ENCODE results near the gene DDX39B. TPM values are rescaled to one million over a fixed set of nuclear protein-coding genes. Genes with fewer than 3 reads are reported as not detected.

Gene DDX39B
- total and polyA plus RNA-seq, 2 of the 8 experiments (the other 6 are each of a cell fraction or from before 2014, with no cell fraction given) = 780 to 1,164 TPM

- TF ChIP-seq CEBPB (IDR thresholded peaks at IDR 0.05; ENCODE audit: low read depth, low read length) = no peak
- no peak for TF ChIP-seq BCL11A (IDR thresholded peaks at IDR 0.05; ENCODE audit: low read depth in 2 of 2, low read length in 2 of 2)
- TF ChIP-seq CTCF (IDR thresholded peaks at IDR 0.05; ENCODE audit: control extremely low read depth in 1 of 3, insufficient read depth in 1 of 3, low read depth in 1 of 3, low read length in 3 of 3) = no peak
- TF ChIP-seq SUZ12 (IDR thresholded peaks at IDR 0.05; ENCODE audit: low read length) = no peak
- no peak for TF ChIP-seq CHD1 (IDR thresholded peaks at IDR 0.05; ENCODE audit: low read depth, low read length)
Measured at GRCh38 chr6:31525553-31525931, 16.3 kb downstream of the DDX39B start (continued).

Data from H1 (cell line).